HEK293T (cell line): Measurements from ENCODE around the gene WNK2.

ENCODE experiments used
- CTCF ChIA-PET: fragments of 350-600 bp; formaldehyde crosslinking; extraction: SDS; loops from one replicate; lab custom pipeline; 2021; ENCODE audit warnings: antibody characterized with exemption, inconsistent platforms; lab: Yijun Ruan, JAX
- POLR2A ChIA-PET: fragments of 350-600 bp; formaldehyde crosslinking; extraction: SDS; loops from one replicate; lab custom pipeline; 2020; ENCODE audit warnings: antibody characterized with exemption, inconsistent platforms; lab: Yijun Ruan, JAX
- DNase-seq: peaks from one replicate; pipeline ENCODE4 v3.0.0; 2012; ENCODE audit warnings: mixed read lengths; ENCODE audit errors: extremely low spot score
- ARNT ChIP-seq: fragments of 450-650 bp; IDR thresholded peaks from 2 replicates; pipeline ENCODE4 v1.6.1; 2017; ENCODE audit warnings: mild to moderate bottlenecking
- BHLHE40 ChIP-seq: fragments of 450-650 bp; IDR thresholded peaks from 2 replicates; pipeline ENCODE4 v1.6.1; 2016; ENCODE audit warnings: mild to moderate bottlenecking, moderate library complexity, borderline replicate concordance
- CTBP1 ChIP-seq: fragments of 450-650 bp; IDR thresholded peaks from 2 replicates; pipeline ENCODE4 v1.6.1; 2016; ENCODE audit warnings: borderline replicate concordance
- ELF4 ChIP-seq: fragments of 450-650 bp; IDR thresholded peaks from 2 replicates; pipeline ENCODE4 v1.6.1; 2017; ENCODE audit warnings: antibody characterized with exemption
- FOXA1 ChIP-seq: fragments of 450-650 bp; IDR thresholded peaks from 2 replicates; pipeline ENCODE4 v1.6.1; 2016; ENCODE audit warnings: mild to moderate bottlenecking
- FOXK2 ChIP-seq: fragments of 450-650 bp; IDR thresholded peaks from 2 replicates; pipeline ENCODE4 v1.6.1; 2016; ENCODE audit warnings: mild to moderate bottlenecking
- FOXM1 ChIP-seq: fragments of 450-650 bp; IDR thresholded peaks from 2 replicates; pipeline ENCODE4 v1.6.1; 2017; ENCODE audit warnings: mild to moderate bottlenecking, borderline replicate concordance
- HDGF ChIP-seq: fragments of 450-650 bp; IDR thresholded peaks from 2 replicates; pipeline ENCODE4 v1.6.1; 2017; ENCODE audit warnings: antibody characterized with exemption, borderline replicate concordance
- L3MBTL2 ChIP-seq: fragments of 450-650 bp; conservative IDR thresholded peaks from 2 replicates; pipeline ENCODE4 v1.6.1; 2016; ENCODE audit warnings: mild to moderate bottlenecking
- LEF1 ChIP-seq: fragments of 450-650 bp; IDR thresholded peaks from 2 replicates; pipeline ENCODE4 v1.6.1; 2017; ENCODE audit warnings: mild to moderate bottlenecking, borderline replicate concordance
- NFRKB ChIP-seq: fragments of 450-650 bp; IDR thresholded peaks from 2 replicates; pipeline ENCODE4 v1.6.1; 2016; ENCODE audit warnings: mild to moderate bottlenecking, moderate library complexity
- SP1 ChIP-seq: fragments of 450-650 bp; IDR thresholded peaks from 2 replicates; pipeline ENCODE4 v1.6.1; 2017
- SUZ12 ChIP-seq: fragments of 450-650 bp; IDR thresholded peaks from 2 replicates; pipeline ENCODE4 v1.6.1; 2016; ENCODE audit warnings: mild to moderate bottlenecking
- TARDBP ChIP-seq: fragments of 450-650 bp; IDR thresholded peaks from 2 replicates; pipeline ENCODE4 v1.6.1; 2016
- ZNF384 ChIP-seq: fragments of 450-650 bp; IDR thresholded peaks from 2 replicates; pipeline ENCODE4 v1.6.1; 2016
- TF ChIP-seq, protein P1 (sequence below): fragments of 450-650 bp; IDR thresholded peaks from 2 replicates; pipeline ENCODE4 v1.6.1; 2016

WNK2 gene

GRCh38 chr9:93296889-93297480 lies 113.0 kb downstream of the WNK2 start:
- no peak for TF ChIP-seq NFRKB
- TF ChIP-seq, protein P1, sequence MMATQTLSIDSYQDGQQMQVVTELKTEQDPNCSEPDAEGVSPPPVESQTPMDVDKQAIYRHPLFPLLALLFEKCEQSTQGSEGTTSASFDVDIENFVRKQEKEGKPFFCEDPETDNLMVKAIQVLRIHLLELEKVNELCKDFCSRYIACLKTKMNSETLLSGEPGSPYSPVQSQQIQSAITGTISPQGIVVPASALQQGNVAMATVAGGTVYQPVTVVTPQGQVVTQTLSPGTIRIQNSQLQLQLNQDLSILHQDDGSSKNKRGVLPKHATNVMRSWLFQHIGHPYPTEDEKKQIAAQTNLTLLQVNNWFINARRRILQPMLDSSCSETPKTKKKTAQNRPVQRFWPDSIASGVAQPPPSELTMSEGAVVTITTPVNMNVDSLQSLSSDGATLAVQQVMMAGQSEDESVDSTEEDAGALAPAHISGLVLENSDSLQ: no peak
- no peak for TF ChIP-seq ZNF384
- no peak for TF ChIP-seq SUZ12
- TF ChIP-seq L3MBTL2: no peak
- TF ChIP-seq SP1: no peak
- TF ChIP-seq HDGF: no peak
- TF ChIP-seq ARNT: no peak
- no peak for TF ChIP-seq FOXK2
- no peak for TF ChIP-seq TARDBP
- TF ChIP-seq LEF1: no peak
- TF ChIP-seq CTBP1: no peak
- TF ChIP-seq FOXA1: no peak
- TF ChIP-seq ELF4: no peak
- TF ChIP-seq FOXM1: no peak
- no peak for TF ChIP-seq BHLHE40
- DNase-seq: peak; percentile 3
- CTCF ChIA-PET: no interaction called here
- POLR2A ChIA-PET: no interaction called here

GRCh38 chr9:93297659-93298497 lies 113.9 kb downstream of the WNK2 start:
- peak; percentile 5 for DNase-seq
- POLR2A ChIA-PET: no interaction called here
- no peak for TF ChIP-seq FOXM1
- TF ChIP-seq SUZ12: no peak
- TF ChIP-seq NFRKB: no peak
- TF ChIP-seq, protein P1: no peak
- TF ChIP-seq HDGF: no peak
- no peak for TF ChIP-seq LEF1
- TF ChIP-seq ELF4: no peak
- TF ChIP-seq BHLHE40: no peak
- TF ChIP-seq ZNF384: no peak
- no peak for TF ChIP-seq ARNT
- no peak for TF ChIP-seq FOXA1
- no peak for TF ChIP-seq CTBP1
- CTCF ChIA-PET: no interaction called here

DNA sequence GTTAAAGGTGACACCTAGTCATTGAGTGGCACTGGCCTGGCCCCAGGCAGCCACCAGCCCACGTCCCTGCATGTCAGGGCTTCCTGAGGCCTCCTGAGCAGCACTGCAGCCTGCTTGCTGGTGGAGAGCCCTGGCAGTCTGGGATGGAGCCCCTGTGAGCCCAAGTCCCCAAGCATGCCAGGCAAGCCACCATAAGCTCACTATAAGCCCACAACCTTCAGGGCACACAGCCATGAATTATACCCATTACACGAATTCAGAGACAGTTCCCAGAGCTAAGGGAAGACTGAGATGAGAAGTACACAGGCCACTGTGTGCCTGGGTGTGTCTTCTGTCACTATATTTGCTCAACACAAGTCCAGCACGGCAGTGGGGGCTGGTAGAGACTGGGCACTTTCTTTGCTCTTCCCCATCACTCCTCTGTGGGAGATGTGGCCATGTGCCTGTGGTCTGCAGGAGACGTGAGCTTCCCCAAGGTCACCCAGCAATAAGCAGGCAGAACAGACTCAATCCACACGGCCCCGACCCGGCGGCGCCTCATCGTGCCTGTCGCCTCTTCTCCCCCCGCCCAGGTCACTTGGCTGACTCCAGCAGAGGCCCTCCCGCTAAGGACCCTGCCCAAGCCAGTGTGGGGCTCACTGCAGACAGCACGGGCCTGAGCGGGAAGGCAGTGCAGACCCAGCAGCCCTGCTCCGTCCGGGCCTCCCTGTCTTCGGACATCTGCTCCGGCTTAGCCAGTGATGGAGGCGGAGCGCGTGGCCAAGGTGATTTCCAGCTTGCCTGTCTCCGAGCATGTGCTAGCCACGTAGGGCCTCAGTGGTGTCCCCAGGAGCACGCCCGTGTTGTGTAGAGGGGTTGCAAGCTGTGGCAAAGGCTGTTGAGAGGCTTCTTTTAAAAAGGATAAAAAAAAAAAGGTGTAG lies 114.8 kb downstream of the WNK2 start:
- TF ChIP-seq FOXA1 (no peak), ARNT (no peak)
- DNase-seq: peak; percentile 3
- CTCF ChIA-PET: no interaction called here
- POLR2A ChIA-PET: no interaction called here

GRCh38 chr9:93299418-93300174 lies 115.7 kb downstream of the WNK2 start:
- ChIA-PET CTCF (no interaction called here), POLR2A (no interaction called here)
- peak; percentile 3 for DNase-seq
- TF ChIP-seq HDGF (no peak), FOXA1 (no peak), ARNT (no peak), ZNF384 (no peak), LEF1 (no peak), BHLHE40 (no peak), SP1 (no peak), ELF4 (no peak), CTBP1 (no peak), NFRKB (no peak)
- TF ChIP-seq, protein P1: no peak

GRCh38 chr9:93300175-93300572 lies 116.2 kb downstream of the WNK2 start:
- POLR2A ChIA-PET: no interaction called here
- CTCF ChIA-PET: no interaction called here
- DNase-seq: no peak
- TF ChIP-seq ZNF384: no peak
- TF ChIP-seq TARDBP: no peak
- no peak for TF ChIP-seq ARNT
- no peak for TF ChIP-seq HDGF
- TF ChIP-seq SP1: no peak
- TF ChIP-seq L3MBTL2: no peak
- TF ChIP-seq BHLHE40: no peak
